PFSK-1 (cell line): Measurements from ENCODE around the gene CABP4.

Source experiments
- FOXP2 ChIP-seq: optimal IDR thresholded peaks from 2 replicates; pipeline ENCODE3; 2011; ENCODE audit warnings: borderline replicate concordance, control low read depth, inconsistent platforms; ENCODE audit not compliant: insufficient read depth; ENCODE audit errors: extremely low read length, extremely low read depth
- POLR2AphosphoS5 ChIP-seq: IDR thresholded peaks from 2 replicates; pipeline ENCODE4 v1.6.1; 2012; ENCODE audit warnings: low read depth, mild to moderate bottlenecking, control low read depth, low read length, moderate library complexity
- REST ChIP-seq, 2 experiments: IDR thresholded peaks; 2 replicates each; pipeline versions ENCODE4 v1.6.1 to v1.8.0; 2011 to 2012; ENCODE audit warnings: low read depth in 2 of 2, low read length in 2 of 2, control low read depth in 1 of 2, inconsistent platforms in 1 of 2, mild to moderate bottlenecking in 1 of 2, moderate library complexity in 1 of 2; ENCODE audit not compliant: insufficient read depth in 1 of 2
- SIN3A ChIP-seq: IDR thresholded peaks from 2 replicates; pipeline ENCODE4 v1.6.1; 2012; ENCODE audit warnings: mild to moderate bottlenecking, low read length, moderate library complexity, borderline replicate concordance; ENCODE audit not compliant: insufficient read depth
- TAF1 ChIP-seq: IDR thresholded peaks from 2 replicates; pipeline ENCODE4 v1.6.1; 2012; ENCODE audit warnings: low read length, control low read depth, borderline replicate concordance; ENCODE audit not compliant: insufficient read depth

CABP4 gene

GRCh38 chr11:67468056-67468455 lies 12.9 kb downstream of the CABP4 start:
- TF ChIP-seq FOXP2, result no peak
- no peak for TF ChIP-seq POLR2AphosphoS5
- no peak for TF ChIP-seq SIN3A
- no peak for TF ChIP-seq REST (IDR thresholded peaks at IDR 0.05; ENCODE audit: insufficient read depth in 1 of 2, low read depth in 2 of 2, low read length in 2 of 2)
- TF ChIP-seq TAF1, result no peak

- no peak for TF ChIP-seq TAF1
- TF ChIP-seq SIN3A, result no peak
- no peak for TF ChIP-seq POLR2AphosphoS5
- TF ChIP-seq REST (IDR thresholded peaks at IDR 0.05; ENCODE audit: insufficient read depth in 1 of 2, low read depth in 2 of 2, low read length in 2 of 2), result no peak
- TF ChIP-seq FOXP2, result no peak
Observed at GRCh38 chr11:67468456-67468758, 13.3 kb downstream of the CABP4 start.

- peak; percentile 83 for TF ChIP-seq FOXP2
- peak; percentile 84 for TF ChIP-seq POLR2AphosphoS5
- peak; percentile 60; the same call in 1 of the 2 replicates for TF ChIP-seq SIN3A
- TF ChIP-seq TAF1, result 0 out of 2 replicates have a peak, but pooled peaks have one; percentile 75
- TF ChIP-seq REST (IDR thresholded peaks at IDR 0.05; ENCODE audit: insufficient read depth in 1 of 2, low read depth in 2 of 2, low read length in 2 of 2), result 0 out of 4 replicates have a peak, but pooled peaks of 1 of the 2 experiments have one; percentile 27
Observed at GRCh38 chr11:67468759-67469507, 13.8 kb downstream of the CABP4 start, which contains the start of gene TMEM134. TSS of gene TMEM134 (minus strand) at chr11:67469251. CDS start at chr11:67469192, 59 bp downstream.

- no peak for TF ChIP-seq FOXP2
- no peak for TF ChIP-seq SIN3A
- no peak for TF ChIP-seq TAF1
- TF ChIP-seq POLR2AphosphoS5, result no peak
- TF ChIP-seq REST (IDR thresholded peaks at IDR 0.05; ENCODE audit: insufficient read depth in 1 of 2, low read depth in 2 of 2, low read length in 2 of 2), result no peak
Observed at GRCh38 chr11:67469508-67469811, 14.3 kb downstream of the CABP4 start.
